H1 (cell line): ENCODE data around the gene COMT. TPM values are rescaled to one million over a fixed set of nuclear protein-coding genes. Genes with fewer than 3 reads are reported as not detected.

Experiments used
- CTCF ChIA-PET: fragments of 300-600 bp; sonication (Branson Sonifier 250); formaldehyde crosslinking; loops from one replicate; lab custom pipeline; 2021; ENCODE audit not compliant: partially characterized antibody; lab: Charles Lee
- POLR2A ChIA-PET: fragments of 300-600 bp; sonication (Branson Sonifier 250); formaldehyde crosslinking; loops from one replicate; lab custom pipeline; 2021; ENCODE audit warnings: inconsistent platforms; ENCODE audit not compliant: partially characterized antibody; lab: Charles Lee
- DNase-seq, 2 experiments: peaks; one replicate each; pipeline versions ENCODE4 v3.0.0 to v3.0.0-alpha.2; 2010 to 2022; ENCODE audit warnings: low spot score in 2 of 2, low read depth in 1 of 2, mixed read lengths in 1 of 2
- FAIRE-seq: peaks from 2 replicates; lab custom pipeline; 2011; peaks lifted over from hg19 to GRCh38; lab: Jason Lieb, UNC
- H2AFZ ChIP-seq: 2 replicates; pipeline ENCODE4 v1.8.1; 2012; ENCODE audit warnings: low read length, inconsistent platforms
- H2AK5ac ChIP-seq: 2 replicates; pipeline ENCODE4 v1.6.1; 2013; ENCODE audit warnings: low read depth, low read length
- H2BK120ac ChIP-seq: replicated peaks from 2 replicates; pipeline ENCODE3; 2013; ENCODE audit warnings: low read depth, low read length, inconsistent platforms
- H2BK12ac ChIP-seq: 2 replicates; pipeline ENCODE4 v1.6.1; 2013; ENCODE audit warnings: low read depth, low read length
- H2BK15ac ChIP-seq: 2 replicates; pipeline ENCODE4 v1.6.1; 2013; ENCODE audit warnings: low read length
- H2BK20ac ChIP-seq: 2 replicates; pipeline ENCODE4 v1.6.1; 2013; ENCODE audit warnings: low read length
- H2BK5ac ChIP-seq: 2 replicates; pipeline ENCODE4 v1.6.1; 2013; ENCODE audit warnings: low read depth, low read length
- H3K14ac ChIP-seq: 2 replicates; pipeline ENCODE4 v1.6.1; 2013; ENCODE audit warnings: inconsistent platforms; ENCODE audit not compliant: insufficient read length
- H3K18ac ChIP-seq: 2 replicates; pipeline ENCODE4 v1.6.1; 2013; ENCODE audit warnings: low read length; ENCODE audit errors: extremely low read depth
- H3K23ac ChIP-seq: 2 replicates; pipeline ENCODE4 v1.6.1; 2013; ENCODE audit warnings: inconsistent platforms; ENCODE audit not compliant: insufficient read length
- H3K23me2 ChIP-seq: 2 replicates; pipeline ENCODE4 v1.6.1; 2013; ENCODE audit warnings: low read depth, low read length
- H3K27ac ChIP-seq: 2 replicates; pipeline ENCODE4 v1.6.1; 2011; ENCODE audit warnings: low read depth, low read length, inconsistent platforms
- H3K27me3 ChIP-seq, 4 experiments: replicated peaks in 1 of 4; 1 replicate in 1 of 4; 2 replicates in 3 of 4; pipeline versions ENCODE4 v1.6.1 to v1.8.1; 2011 to 2013; ENCODE audit warnings: low read length in 3 of 4, mild to moderate bottlenecking in 3 of 4, inconsistent platforms in 2 of 4, mixed read lengths in 2 of 4, moderate library complexity in 1 of 4; ENCODE audit not compliant: control insufficient read depth in 3 of 4, insufficient read depth in 3 of 4; ENCODE audit errors: extremely low read depth in 1 of 4
- H3K36me3 ChIP-seq, 4 experiments: 2 replicates each; pipeline versions ENCODE4 v1.6.1 to v1.8.1; 2011 to 2013; ENCODE audit warnings: mild to moderate bottlenecking in 4 of 4, low read length in 3 of 4, moderate library complexity in 2 of 4, control low read depth in 1 of 4, inconsistent platforms in 1 of 4; ENCODE audit not compliant: insufficient read depth in 4 of 4, control insufficient read depth in 2 of 4
- H3K4ac ChIP-seq: replicated peaks from 2 replicates; pipeline ENCODE3; 2013; ENCODE audit warnings: low read length, low read depth, mixed read lengths, inconsistent platforms; ENCODE audit not compliant: insufficient read length
- H3K4me1 ChIP-seq, 4 experiments: replicated peaks in 1 of 4; 1 replicate in 1 of 4; 2 replicates in 3 of 4; pipeline versions ENCODE4 v1.6.1 to v1.8.1; 2011 to 2013; ENCODE audit warnings: low read length in 3 of 4, inconsistent platforms in 2 of 4, mixed read lengths in 1 of 4; ENCODE audit not compliant: insufficient read depth in 4 of 4, control insufficient read depth in 3 of 4
- H3K4me2 ChIP-seq, 2 experiments: 2 replicates each; pipeline versions ENCODE4 v1.6.1 to v1.8.1; 2011 to 2013; ENCODE audit warnings: low read depth in 2 of 2, low read length in 2 of 2, control low read depth in 1 of 2, inconsistent platforms in 1 of 2, mild to moderate bottlenecking in 1 of 2; ENCODE audit not compliant: insufficient read depth in 1 of 2
- H3K4me3 ChIP-seq, 4 experiments: fragments of 200-600, 300-600 bp in 1 of 4; sonication (generic), shearing (Covaris generic), sonication (Bioruptor Twin) in 1 of 4; 2 replicates each; pipeline versions ENCODE4 v1.5.1 to v1.8.1; 2011 to 2016; ENCODE audit warnings: low read length in 4 of 4, low read depth in 3 of 4, control low read depth in 2 of 4, inconsistent platforms in 2 of 4, mild to moderate bottlenecking in 2 of 4, mixed read lengths in 1 of 4, moderate library complexity in 1 of 4; ENCODE audit not compliant: insufficient read depth in 2 of 4; ENCODE audit errors: extremely low read depth in 1 of 4
- H3K56ac ChIP-seq: replicated peaks from 2 replicates; pipeline ENCODE3; 2013; ENCODE audit warnings: low read depth, mild to moderate bottlenecking, mixed read lengths, low read length, inconsistent platforms; ENCODE audit not compliant: insufficient read length
- H3K79me1 ChIP-seq: 2 replicates; pipeline ENCODE4 v1.6.1; 2013; ENCODE audit warnings: low read depth, low read length, control low read depth
- H3K79me2 ChIP-seq, 2 experiments: 2 replicates each; pipeline versions ENCODE4 v1.6.1 to v1.8.1; 2012 to 2013; ENCODE audit warnings: low read length in 2 of 2, mild to moderate bottlenecking in 2 of 2, inconsistent platforms in 1 of 2; ENCODE audit not compliant: insufficient read depth in 2 of 2, control insufficient read depth in 1 of 2
- H3K9ac ChIP-seq, 4 experiments: replicated peaks in 1 of 4; 1 replicate in 1 of 4; 2 replicates in 3 of 4; pipeline versions ENCODE4 v1.6.1 to v1.8.1; 2011 to 2013; ENCODE audit warnings: low read depth in 3 of 4, low read length in 3 of 4, control low read depth in 2 of 4, mild to moderate bottlenecking in 2 of 4, moderate library complexity in 2 of 4, inconsistent platforms in 1 of 4; ENCODE audit errors: extremely low read depth in 1 of 4
- H3K9me3 ChIP-seq, 2 experiments: 2 replicates each; pipeline versions ENCODE4 v1.6.1 to v1.8.1; 2012 to 2013; ENCODE audit warnings: mild to moderate bottlenecking in 2 of 2, moderate library complexity in 2 of 2, control low read depth in 1 of 2, inconsistent platforms in 1 of 2, low read depth in 1 of 2, low read length in 1 of 2, mixed read lengths in 1 of 2; ENCODE audit not compliant: insufficient read depth in 2 of 2
- H4K20me1 ChIP-seq, 2 experiments: replicated peaks in 1 of 2; 2 replicates each; pipeline versions ENCODE3 to v1.8.1; 2011 to 2013; ENCODE audit warnings: inconsistent platforms in 2 of 2, low read length in 2 of 2, mild to moderate bottlenecking in 1 of 2; ENCODE audit not compliant: insufficient read depth in 2 of 2, control insufficient read depth in 1 of 2
- H4K5ac ChIP-seq: 2 replicates; pipeline ENCODE4 v1.6.1; 2013; ENCODE audit warnings: low read length, low read depth, mixed read lengths, inconsistent platforms; ENCODE audit not compliant: insufficient read length
- H4K8ac ChIP-seq: 2 replicates; pipeline ENCODE4 v1.8.0; 2013; ENCODE audit warnings: mild to moderate bottlenecking, moderate library complexity, low read length, inconsistent platforms; ENCODE audit not compliant: insufficient read depth; ENCODE audit errors: extremely low read depth
- H4K91ac ChIP-seq: replicated peaks from 2 replicates; pipeline ENCODE3; 2013; ENCODE audit warnings: low read length, mixed read lengths, inconsistent platforms; ENCODE audit not compliant: insufficient read length
- BACH1 ChIP-seq: IDR thresholded peaks from 2 replicates; pipeline ENCODE4 v1.6.1; 2012; ENCODE audit warnings: low read length, improper control_type of control experiment
- BCL11A ChIP-seq, 2 experiments: IDR thresholded peaks; one replicate each; pipeline ENCODE4 v1.6.1; 2011; ENCODE audit warnings: low read depth in 2 of 2, low read length in 2 of 2, mild to moderate bottlenecking in 2 of 2
- CREB1 ChIP-seq: IDR thresholded peaks from 2 replicates; pipeline ENCODE4 v1.6.1; 2012; ENCODE audit warnings: inconsistent platforms
- HDAC2 ChIP-seq, 2 experiments: fragments of 300-600 bp in 1 of 2; sonication (generic) in 1 of 2; IDR thresholded peaks; 2 replicates each; pipeline ENCODE4 v1.6.1; 2011 to 2012; ENCODE audit warnings: low read depth in 2 of 2, low read length in 2 of 2, mild to moderate bottlenecking in 2 of 2, moderate library complexity in 2 of 2, borderline replicate concordance in 1 of 2, inconsistent platforms in 1 of 2
- JUND ChIP-seq: IDR thresholded peaks from 2 replicates; pipeline ENCODE4 v1.6.1; 2011; ENCODE audit warnings: mild to moderate bottlenecking, improper control_type of control experiment, low read length
- KDM1A ChIP-seq: fragments of 200-600, 300-600 bp; sonication (generic); IDR thresholded peaks from 2 replicates; pipeline ENCODE4 v1.7.1; 2016; ENCODE audit warnings: mild to moderate bottlenecking, low read length, borderline replicate concordance
- RBBP5 ChIP-seq: IDR thresholded peaks from 2 replicates; pipeline ENCODE4 v1.7.1; 2012; ENCODE audit warnings: low read depth, mild to moderate bottlenecking, inconsistent platforms, low read length, moderate library complexity, borderline replicate concordance
- SIN3A ChIP-seq, 2 experiments: IDR thresholded peaks in 1 of 2; conservative IDR thresholded peaks in 1 of 2; 2 replicates each; pipeline ENCODE4 v1.6.1; 2011 to 2012; ENCODE audit warnings: low read length in 2 of 2, improper control_type of control experiment in 1 of 2, low read depth in 1 of 2, mild to moderate bottlenecking in 1 of 2
- SP1 ChIP-seq: IDR thresholded peaks from 2 replicates; pipeline ENCODE4 v1.6.1; 2011; ENCODE audit warnings: low read depth, low read length
- SP2 ChIP-seq: IDR thresholded peaks from 2 replicates; pipeline ENCODE4 v1.6.1; 2012; ENCODE audit warnings: mild to moderate bottlenecking, low read length, inconsistent platforms
- TBP ChIP-seq: IDR thresholded peaks from 2 replicates; pipeline ENCODE4 v1.6.1; 2011; ENCODE audit warnings: low read depth, low read length, improper control_type of control experiment
- WGBS, 2 experiments: shearing (Covaris generic) in 1 of 2; methylation state at CpG; one replicate each; pipeline versions ENCODE4 v1.1.6 to v1.1.7; 2013 to 2015; ENCODE audit warnings: low lambda C conversion rate in 2 of 2, mixed read lengths in 2 of 2, inconsistent platforms in 1 of 2, low coverage in 1 of 2, missing lambda C conversion rate in 1 of 2; ENCODE audit not compliant: insufficient replicate concordance in 2 of 2, insufficient coverage in 1 of 2, insufficient read length in 1 of 2; ENCODE audit errors: extremely low coverage in 1 of 2, missing lambda C conversion rate in 1 of 2; 5-methylcytosine and 5-hydroxymethylcytosine counted together
- polyA plus RNA-seq, 7 experiments: library from polyadenylated mRNA; depleted of rRNA in 3 of 7; stranded (reverse) in 5 of 7; unstranded in 2 of 7; fragments of >200 nt in 5 of 7; fragments of 200-250 nt in 2 of 7; gene quantifications; 1 replicate in 5 of 7; 2 replicates in 1 of 7; 4 replicates in 1 of 7; pipeline versions ENCODE4 v1.2.1 to v1.2.3, GENCODE V29; 2011 to 2013; ENCODE audit warnings: missing spikeins in 2 of 7, mixed read lengths in 2 of 7
- total RNA-seq: library from RNA; stranded (reverse); fragmentation: NEBNext Ultra II Directional; extraction: Animal tissue kit (Norgen Biotek cat#: 25700); gene quantifications from 2 replicates; pipeline ENCODE4 v1.2.1, GENCODE V29; 2021
- TF ChIP-seq, protein P1 (sequence below): IDR thresholded peaks from 2 replicates; pipeline ENCODE4 v1.6.1; 2011; ENCODE audit warnings: low read depth, mild to moderate bottlenecking, low read length; ENCODE audit not compliant: insufficient read depth

Gene COMT
- total and polyA plus RNA-seq, 2 of the 8 experiments (the other 6 are each of a cell fraction or from before 2014, with no cell fraction given): 15.2 to 33.7 TPM

GRCh38 chr22:20015187-20015625 lies 73.6 kb downstream of the COMT start:
- no peak overlapping the region for H2BK20ac ChIP-seq
- H3K9ac ChIP-seq: no peak overlapping the region
- H4K8ac ChIP-seq: no peak overlapping the region; the same call in 1 of the 2 replicates
- no peak overlapping the region for H2BK15ac ChIP-seq
- H3K36me3 ChIP-seq: no peaks in the 10 kb centered on the region
- CTCF ChIA-PET: interaction anchor here (0.8 to 10.7 kb wide), 18 partner anchors 9 to 284 kb away, joined by 3 to 369 read pairs (median 6); partner anchors contain the start of gene TANGO2
- H3K79me2 ChIP-seq: no peaks in the 10 kb centered on the region
- no peak overlapping the region for H4K91ac ChIP-seq
- peaks cover 4% of the 10 kb centered on the region for H3K23me2 ChIP-seq
- H3K23ac ChIP-seq: no peak overlapping the region
- H3K9me3 ChIP-seq: no peaks in the 10 kb centered on the region
- H3K4me3 ChIP-seq: peak overlapping the region in 1 of 4 experiments; percentile 74; a peak in 2 of 8 replicates
- H2AK5ac ChIP-seq: no peak overlapping the region
- H2BK12ac ChIP-seq: no peak overlapping the region
- POLR2A ChIA-PET: interaction anchor here (0.8 to 2.1 kb wide), 8 partner anchors 25 to 112 kb away, joined by 3 to 7 read pairs (median 3); partner anchors contain the start of gene DGCR8
- H4K20me1 ChIP-seq: peaks cover 2 to 15% of the 10 kb centered on the region in 2 experiments
- peaks cover 3% of the 10 kb centered on the region; the same call in 1 of the 2 replicates for H3K79me1 ChIP-seq
- WGBS, 2 experiments: 91% methylated on average over 10 of the region's 10 CpGs; no CpG with 5 or more reads in 1 of the 2 experiments
- no peak overlapping the region for H2BK120ac ChIP-seq
- no peak for DNase-seq
- H3K4me1 ChIP-seq: peaks cover 0 to 8% (median 3%) of the 10 kb centered on the region in 4 experiments; a peak in 4 of 7 replicates
- H2BK5ac ChIP-seq: no peak overlapping the region
- H3K27ac ChIP-seq: no peak overlapping the region
- FAIRE-seq: no peak
- H3K14ac ChIP-seq: no peak overlapping the region
- H3K4me2 ChIP-seq: peak overlapping the region; percentile 73 to 77
- H2AFZ ChIP-seq: no peak overlapping the region
- H3K18ac ChIP-seq: no peak overlapping the region
- peaks cover 18 to 45% (median 37%) of the 10 kb centered on the region in 4 experiments for H3K27me3 ChIP-seq
- H3K56ac ChIP-seq: no peak overlapping the region
- no peak overlapping the region for H4K5ac ChIP-seq
- H3K4ac ChIP-seq: no peak overlapping the region
- TF ChIP-seq SP1: no peak
- no peak for TF ChIP-seq RBBP5
- TF ChIP-seq, protein P1, sequence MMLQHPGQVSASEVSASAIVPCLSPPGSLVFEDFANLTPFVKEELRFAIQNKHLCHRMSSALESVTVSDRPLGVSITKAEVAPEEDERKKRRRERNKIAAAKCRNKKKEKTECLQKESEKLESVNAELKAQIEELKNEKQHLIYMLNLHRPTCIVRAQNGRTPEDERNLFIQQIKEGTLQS: no peak
- no peak for TF ChIP-seq KDM1A
- no peak for TF ChIP-seq HDAC2 (IDR thresholded peaks at IDR 0.05; ENCODE audit: borderline replicate concordance in 1 of 2, low read depth in 2 of 2, low read length in 2 of 2)
- TF ChIP-seq BACH1: no peak
- TF ChIP-seq JUND: no peak
- TF ChIP-seq BCL11A (IDR thresholded peaks at IDR 0.05; ENCODE audit: low read depth in 2 of 2, low read length in 2 of 2): no peak
- no peak for TF ChIP-seq SIN3A (conservative IDR thresholded peaks at IDR 0.05 in 1 of 2, IDR thresholded peaks at IDR 0.05 in 1 of 2; ENCODE audit: low read depth in 1 of 2, low read length in 2 of 2)
- no peak for TF ChIP-seq SP2
- no peak for TF ChIP-seq TBP
- TF ChIP-seq CREB1: no peak
